Epithelial cell of proximal tubule (primary cell): Measurements from ENCODE around the gene SF1. TPM values are rescaled to one million over a fixed set of nuclear protein-coding genes. Genes with fewer than 3 reads are reported as not detected.

Experiments used
- DNase-seq: peaks from one replicate; pipeline ENCODE4 v3.0.0-alpha.2; 2011; ENCODE audit warnings: low read depth
- H3K4me3 ChIP-seq: 2 replicates; pipeline ENCODE4 v1.5.1; 2011; ENCODE audit warnings: low read depth, mild to moderate bottlenecking, low read length
- CTCF ChIP-seq: conservative IDR thresholded peaks from 2 replicates; pipeline ENCODE4 v1.5.1; 2012; ENCODE audit warnings: low read depth, mild to moderate bottlenecking, low read length
- total RNA-seq: library from RNA; depleted of rRNA; stranded (reverse); fragments of >200 nt; gene quantifications from 2 replicates; pipeline ENCODE4 v1.2.3, GENCODE V29; 2015

SF1 gene
- total RNA-seq, 1 donor from 2014 or later, result 111 TPM

GRCh38 chr11:64715756-64716472, 62.4 kb downstream of the SF1 start:
- no peak for DNase-seq
- no peak for TF ChIP-seq CTCF
- H3K4me3 ChIP-seq, result no peak overlapping the region

GRCh38 chr11:64715110-64715509, 63.2 kb downstream of the SF1 start:
- no peak overlapping the region for H3K4me3 ChIP-seq
- DNase-seq, result no peak
- TF ChIP-seq CTCF, result no peak

- TF ChIP-seq CTCF, result no peak
Measured at GRCh38 chr11:64714666-64715065, 63.7 kb downstream of the SF1 start.

More at GRCh38 chr11:64714666-64715065, 63.7 kb downstream of the SF1 start:
- no peak overlapping the region for H3K4me3 ChIP-seq
- DNase-seq, result no peak

Other genes starting within 250 kb of the SF1 start
- gene SLC22A11, start 222.6 kb downstream of the SF1 start, total RNA-seq, result 0.06 TPM in 1 of 2 replicates, not detected in the other
- not detected in 2 replicates for gene SLC22A12, start 187.3 kb downstream of the SF1 start, total RNA-seq
- 0.29 TPM in 1 of 2 replicates, not detected in the other for gene NRXN2, start 55.3 kb downstream of the SF1 start, total RNA-seq
- not detected in 2 replicates for gene RASGRP2, start 34.4 kb downstream of the SF1 start, total RNA-seq
- gene PYGM, start 18.6 kb downstream of the SF1 start, total RNA-seq, result not detected in 2 replicates
- gene MAP4K2, start 24.7 kb upstream of the SF1 start, total RNA-seq, result 25.2 and 52.4 TPM in 2 replicates
- 23.5 and 26.4 TPM in 2 replicates for gene MEN1, start 32.0 kb upstream of the SF1 start, total RNA-seq
- gene CDC42BPG, start 66.1 kb upstream of the SF1 start, total RNA-seq, result 4.6 and 8.9 TPM in 2 replicates
- gene EHD1, start 100.1 kb upstream of the SF1 start, total RNA-seq, result 82.7 and 93.4 TPM in 2 replicates
- 22.4 and 25.8 TPM in 2 replicates for gene ATG2A, start 138.7 kb upstream of the SF1 start, total RNA-seq
- 16.8 and 32.9 TPM in 2 replicates for gene PPP2R5B, start 146.1 kb upstream of the SF1 start, total RNA-seq
- not detected in 2 replicates for gene GPHA2, start 157.4 kb upstream of the SF1 start, total RNA-seq
- gene MAJIN, start 193.6 kb upstream of the SF1 start, total RNA-seq, result not detected in 2 replicates
- 0.35 and 1.1 TPM in 2 replicates for gene BATF2, start 218.4 kb upstream of the SF1 start, total RNA-seq
- 151 and 169 TPM in 2 replicates for gene ARL2, start 235.6 kb upstream of the SF1 start, total RNA-seq
- gene SNX15, start 248.9 kb upstream of the SF1 start, total RNA-seq, result 16.5 and 18.5 TPM in 2 replicates